Mesenchymal stem cell (in vitro differentiated cells and primary cell): ENCODE data around the gene GOLGA6A.
"Not testable (repeated sequence)": the region's sequence is repeated elsewhere in the genome, so short reads cannot be mapped to it uniquely, and the experiment has no call there.

Source experiments
- DNase-seq: peaks from one replicate; pipeline ENCODE4 v3.0.0-alpha.2; 2013
- H2AFZ ChIP-seq: one replicate; pipeline ENCODE4 v1.6.1; 2013; ENCODE audit warnings: low read depth, mild to moderate bottlenecking, control low read depth, inconsistent platforms, low read length, moderate library complexity
- H2AK5ac ChIP-seq: 2 replicates; pipeline ENCODE4 v1.6.1; 2013; ENCODE audit warnings: low read length, moderate library complexity, mild to moderate bottlenecking, inconsistent platforms; ENCODE audit not compliant: severe bottlenecking
- H2BK120ac ChIP-seq: one replicate; pipeline ENCODE4 v1.6.1; 2013; ENCODE audit warnings: low read depth, mild to moderate bottlenecking, inconsistent platforms, low read length, moderate library complexity
- H2BK12ac ChIP-seq, 2 experiments: one replicate each; pipeline ENCODE4 v1.6.1; 2013; ENCODE audit warnings: inconsistent platforms in 2 of 2, low read length in 2 of 2, mild to moderate bottlenecking in 2 of 2, moderate library complexity in 2 of 2, control low read depth in 1 of 2
- H2BK15ac ChIP-seq: one replicate; pipeline ENCODE4 v1.6.1; 2013; ENCODE audit warnings: mild to moderate bottlenecking, low read depth, inconsistent platforms; ENCODE audit not compliant: poor library complexity, severe bottlenecking
- H2BK5ac ChIP-seq: 2 replicates; pipeline ENCODE4 v1.6.1; 2013; ENCODE audit warnings: low read depth, mild to moderate bottlenecking, low read length, control low read depth, inconsistent platforms; ENCODE audit not compliant: poor library complexity, severe bottlenecking
- H3K14ac ChIP-seq, 2 experiments: one replicate each; pipeline ENCODE4 v1.6.1; 2013; ENCODE audit warnings: inconsistent platforms in 2 of 2, low read length in 2 of 2, control low read depth in 1 of 2, mild to moderate bottlenecking in 1 of 2, moderate library complexity in 1 of 2
- H3K18ac ChIP-seq, 2 experiments: one replicate each; pipeline ENCODE4 v1.6.1; 2013; ENCODE audit warnings: inconsistent platforms in 2 of 2, low read length in 2 of 2, control low read depth in 1 of 2, low read depth in 1 of 2, mild to moderate bottlenecking in 1 of 2
- H3K23ac ChIP-seq, 2 experiments: one replicate each; pipeline ENCODE4 v1.6.1; 2013; ENCODE audit warnings: inconsistent platforms in 2 of 2, low read length in 2 of 2, mild to moderate bottlenecking in 2 of 2, moderate library complexity in 2 of 2, control low read depth in 1 of 2
- H3K27ac ChIP-seq: 2 replicates; pipeline ENCODE4 v1.5.1; 2013; ENCODE audit warnings: mild to moderate bottlenecking, moderate library complexity, low read length, control low read depth, inconsistent platforms; ENCODE audit not compliant: poor library complexity, severe bottlenecking
- H3K27me3 ChIP-seq, 2 experiments: 2 replicates each; pipeline versions ENCODE4 v1.6.1 to v1.7.0; 2013; ENCODE audit warnings: low read length in 2 of 2, mild to moderate bottlenecking in 2 of 2, moderate library complexity in 2 of 2, control low read depth in 1 of 2, inconsistent platforms in 1 of 2; ENCODE audit not compliant: control insufficient read depth in 1 of 2, insufficient read depth in 1 of 2
- H3K36me3 ChIP-seq, 2 experiments: 2 replicates each; pipeline versions ENCODE4 v1.6.1 to v1.7.0; 2013; ENCODE audit warnings: low read length in 2 of 2, control low read depth in 1 of 2, inconsistent platforms in 1 of 2, low read depth in 1 of 2, mild to moderate bottlenecking in 1 of 2; ENCODE audit not compliant: insufficient read depth in 2 of 2, control insufficient read depth in 1 of 2
- H3K4ac ChIP-seq, 2 experiments: one replicate each; pipeline ENCODE4 v1.6.1; 2013; ENCODE audit warnings: inconsistent platforms in 2 of 2, low read length in 2 of 2, mild to moderate bottlenecking in 2 of 2, moderate library complexity in 2 of 2, control low read depth in 1 of 2, low read depth in 1 of 2
- H3K4me1 ChIP-seq: 2 replicates; pipeline ENCODE4 v1.6.1; 2013; ENCODE audit warnings: low read depth, low read length, control low read depth; ENCODE audit not compliant: control insufficient read depth, insufficient read depth
- H3K4me2 ChIP-seq: 2 replicates; pipeline ENCODE4 v1.6.1; 2013; ENCODE audit warnings: low read length, mild to moderate bottlenecking, inconsistent platforms; ENCODE audit not compliant: poor library complexity, severe bottlenecking
- H3K4me3 ChIP-seq, 2 experiments: 2 replicates each; pipeline versions ENCODE4 v1.5.1 to v1.7.0; 2013; ENCODE audit warnings: low read length in 2 of 2, mild to moderate bottlenecking in 2 of 2, control low read depth in 1 of 2, low read depth in 1 of 2; ENCODE audit not compliant: insufficient read depth in 1 of 2
- H3K79me1 ChIP-seq: replicated peaks from 2 replicates; pipeline ENCODE4 v1.6.1; 2013; ENCODE audit warnings: mild to moderate bottlenecking, control low read depth, low read length, inconsistent platforms; ENCODE audit not compliant: poor library complexity, severe bottlenecking
- H3K9ac ChIP-seq: 2 replicates; pipeline ENCODE4 v1.7.0; 2013; ENCODE audit warnings: mild to moderate bottlenecking, low read length, moderate library complexity
- H3K9me3 ChIP-seq: 2 replicates; pipeline ENCODE4 v1.7.0; 2013; ENCODE audit warnings: mild to moderate bottlenecking, low read length; ENCODE audit not compliant: control insufficient read depth
- H4K8ac ChIP-seq: one replicate; pipeline ENCODE4 v1.6.1; 2013; ENCODE audit warnings: inconsistent platforms, mild to moderate bottlenecking, low read length, moderate library complexity
- H4K91ac ChIP-seq: one replicate; pipeline ENCODE4 v1.6.1; 2013; ENCODE audit warnings: mild to moderate bottlenecking, low read length, inconsistent platforms
- WGBS: methylation state at CpG from one replicate; pipeline ENCODE4 v1.1.7; 2013; ENCODE audit warnings: mixed read lengths; 5-methylcytosine and 5-hydroxymethylcytosine counted together

The GOLGA6A gene

DNA sequence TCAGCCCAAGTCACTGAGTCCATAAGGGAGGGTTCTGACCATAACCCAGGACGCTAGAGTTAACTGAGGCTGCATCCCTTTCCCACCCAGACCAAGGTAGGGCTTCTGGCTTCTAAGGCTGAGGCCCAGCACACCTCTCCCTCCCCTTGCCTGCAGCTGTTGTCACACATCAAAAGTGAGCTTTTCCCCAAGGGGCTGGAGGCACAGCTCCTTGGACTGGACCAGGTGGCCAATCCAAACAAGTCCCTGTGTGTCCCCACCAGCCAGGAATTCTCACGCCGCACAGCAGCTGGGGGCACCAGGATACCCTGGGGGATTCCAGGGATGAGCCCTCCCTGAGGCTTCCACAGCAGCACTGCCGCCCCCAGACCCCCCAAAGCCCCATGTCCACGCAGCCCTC is 25.8 kb upstream of the GOLGA6A start:
- H3K4me1 ChIP-seq = no peaks in the 10 kb centered on the region
- no peak for DNase-seq

DNA sequence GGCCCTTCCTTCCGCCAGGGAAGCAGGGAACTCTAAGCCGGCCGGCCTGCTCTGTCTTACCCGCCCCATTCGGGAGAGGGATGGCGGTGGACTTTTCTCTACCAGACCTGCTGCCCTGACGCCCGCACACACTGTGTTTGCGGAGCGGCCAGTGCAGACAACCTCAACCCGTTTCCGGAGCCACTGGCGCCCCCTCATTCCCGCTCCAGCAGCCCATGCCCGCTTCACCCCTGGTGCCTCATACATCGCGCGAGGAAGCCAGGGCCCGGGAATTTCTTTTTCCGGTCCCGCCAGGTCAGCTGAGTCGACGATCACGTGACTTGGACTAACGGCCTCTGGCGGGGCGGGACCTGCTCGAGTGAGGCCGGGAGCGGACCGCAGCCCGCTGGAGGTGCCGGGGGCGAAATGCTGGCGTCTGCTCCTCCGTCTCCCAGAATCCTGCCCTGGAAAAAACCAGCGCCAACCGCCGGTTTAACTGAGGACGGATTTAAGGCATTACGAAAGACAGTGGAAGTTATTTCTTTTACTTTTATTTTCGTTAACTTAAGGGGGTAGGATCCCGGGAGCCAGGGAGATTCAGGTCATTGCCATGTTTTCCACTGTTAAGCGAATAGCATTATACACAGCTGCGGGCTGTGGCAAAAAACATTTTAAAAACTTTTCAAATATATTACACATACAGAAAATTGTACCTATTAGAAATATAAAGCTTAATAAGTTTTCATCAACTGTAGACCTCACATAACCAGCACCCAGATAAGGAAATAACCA is 17.8 kb upstream of the GOLGA6A start:
- not testable (repeated sequence) for H2BK15ac ChIP-seq, H4K91ac ChIP-seq, H2BK5ac ChIP-seq, H3K18ac ChIP-seq, H3K9me3 ChIP-seq, H3K4me1 ChIP-seq, H2BK120ac ChIP-seq, H2AK5ac ChIP-seq, H3K27ac ChIP-seq, H3K27me3 ChIP-seq, H3K79me1 ChIP-seq, H3K36me3 ChIP-seq, H3K14ac ChIP-seq, H2BK12ac ChIP-seq, H3K23ac ChIP-seq
- Histone ChIP-seq H4K8ac (peak overlapping the region; percentile 96), H3K9ac (peak overlapping the region; percentile 77), H2AFZ (peak overlapping the region; percentile 77), H3K4me3 (peak overlapping the region; percentile 44 to 67), H3K4ac (peak overlapping the region in 1 of 2 experiments; percentile 51), H3K4me2 (peak overlapping the region; percentile 68)
- WGBS = 40% methylated on average over 10 of the region's 45 CpGs
- peak; percentile 90 for DNase-seq

More for the DNA sequence above, 25.8 kb upstream of the GOLGA6A start:
- Histone ChIP-seq H3K27ac (no peak overlapping the region), H4K91ac (no peak overlapping the region), H3K36me3 (no peaks in the 10 kb centered on the region), H2BK15ac (no peak overlapping the region), H2AFZ (no peak overlapping the region), H3K9ac (no peak overlapping the region), H4K8ac (no peak overlapping the region), H3K14ac (no peak overlapping the region), H2AK5ac (no peak overlapping the region), H3K4me2 (no peak overlapping the region), H2BK12ac (no peak overlapping the region), H3K18ac (no peak overlapping the region), H3K9me3 (no peaks in the 10 kb centered on the region), H3K79me1 (no peaks in the 10 kb centered on the region), H3K23ac (no peak overlapping the region), H2BK5ac (no peak overlapping the region), H2BK120ac (no peak overlapping the region), H3K4me3 (no peak overlapping the region), H3K27me3 (peaks cover 11 to 15% of the 10 kb centered on the region in 2 experiments), H3K4ac (no peak overlapping the region)
- 78% methylated on average over 5 of the region's 5 CpGs for WGBS

DNA sequence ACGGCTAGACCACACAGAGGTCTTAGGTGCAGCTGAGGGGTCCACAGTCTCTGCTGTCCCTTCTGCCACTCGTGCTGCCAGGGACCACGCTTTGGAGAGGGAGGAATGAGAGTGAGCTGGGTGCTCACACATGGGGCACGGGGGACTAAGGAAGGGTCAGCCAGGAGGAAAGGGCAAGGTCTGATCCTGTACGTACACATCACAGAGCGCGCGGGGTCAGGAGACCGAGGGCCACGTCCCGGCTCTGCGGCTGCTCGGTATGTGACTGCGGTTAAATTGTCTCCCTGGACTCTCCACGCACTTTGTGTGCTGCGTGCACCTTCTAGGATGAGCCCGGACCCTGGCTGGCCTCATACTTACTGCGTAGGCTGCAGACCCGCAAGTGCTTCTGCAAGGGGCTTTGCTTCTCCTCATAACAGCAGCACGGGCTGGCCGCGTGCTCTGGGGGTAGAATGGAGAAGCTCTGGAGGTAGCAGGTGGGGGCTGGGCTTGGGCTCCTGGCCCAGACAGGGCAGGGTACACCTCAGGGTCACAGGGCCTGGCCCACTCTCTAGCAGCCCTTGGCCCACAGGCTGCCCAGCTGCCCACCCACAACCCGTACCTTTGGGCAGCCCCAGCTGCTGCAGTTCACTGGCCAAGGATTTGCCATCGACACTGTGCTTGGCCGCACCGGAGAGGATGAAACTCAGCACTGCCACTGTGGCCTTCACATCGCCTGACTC is 14.6 kb upstream of the GOLGA6A start:
- not testable (repeated sequence) for H3K9ac ChIP-seq, H3K36me3 ChIP-seq, H2BK12ac ChIP-seq, H2AK5ac ChIP-seq, H3K14ac ChIP-seq, H3K79me1 ChIP-seq, H3K18ac ChIP-seq, H3K4ac ChIP-seq, H2AFZ ChIP-seq, H3K4me3 ChIP-seq, H4K91ac ChIP-seq, H3K23ac ChIP-seq, H2BK5ac ChIP-seq, H3K27me3 ChIP-seq, H3K4me1 ChIP-seq, H3K4me2 ChIP-seq, H3K27ac ChIP-seq, DNase-seq, H2BK15ac ChIP-seq, H3K9me3 ChIP-seq, H2BK120ac ChIP-seq, H4K8ac ChIP-seq
- no CpG with 5 or more reads among the region's 27 CpGs for WGBS

DNA sequence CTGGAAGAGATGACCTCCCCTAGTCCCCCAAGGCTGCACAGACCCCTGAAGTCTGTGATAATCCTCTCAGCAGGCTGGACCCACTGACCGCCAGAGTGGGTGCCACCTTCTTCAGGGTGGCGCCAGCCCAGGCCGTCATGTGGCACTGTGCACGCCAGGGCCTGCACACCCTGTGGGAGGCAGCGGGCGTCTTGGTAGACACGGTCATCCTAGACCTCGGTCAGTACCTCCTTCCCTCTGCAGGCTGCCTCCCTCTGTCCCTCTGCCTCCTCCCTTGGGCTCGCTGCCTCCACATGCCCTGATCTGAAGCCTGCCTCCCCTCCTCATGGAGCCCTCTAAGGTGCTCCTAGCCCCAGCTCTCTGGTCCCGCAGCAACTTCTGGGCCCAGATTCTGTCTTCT is 13.3 kb upstream of the GOLGA6A start:
- no CpG with 5 or more reads among the region's 10 CpGs for WGBS
- not testable (repeated sequence) for H3K23ac ChIP-seq

More for the DNA sequence above, 13.3 kb upstream of the GOLGA6A start:
- H4K8ac ChIP-seq, H2BK12ac ChIP-seq, H3K4me3 ChIP-seq, H3K4me1 ChIP-seq, H3K4me2 ChIP-seq, DNase-seq, H3K18ac ChIP-seq, H3K27ac ChIP-seq, H2BK5ac ChIP-seq, H2BK15ac ChIP-seq, H3K4ac ChIP-seq, H3K79me1 ChIP-seq, H3K14ac ChIP-seq, H2AK5ac ChIP-seq, H2AFZ ChIP-seq, H2BK120ac ChIP-seq, H3K36me3 ChIP-seq, H3K9ac ChIP-seq, H3K9me3 ChIP-seq, H4K91ac ChIP-seq, H3K27me3 ChIP-seq: not testable (repeated sequence)
